Smooth muscle cell (in vitro differentiated cells): ENCODE data around the gene SLC2A3. TPM values are rescaled to one million over a fixed set of nuclear protein-coding genes. Genes with fewer than 3 reads are reported as not detected.
"Not testable (repeated sequence)": the region's sequence is repeated elsewhere in the genome, so short reads cannot be mapped to it uniquely, and the experiment has no call there.

Experiments used
- DNase-seq: peaks from one replicate; lab custom pipeline; 2025; ENCODE audit not compliant: unreplicated experiment; lab: John Stamatoyannopoulos, UW
- H2AFZ ChIP-seq: fragments of 200-600 bp; sonication (generic); 2 replicates; pipeline ENCODE4 v1.6.0; 2016; ENCODE audit warnings: antibody characterized with exemption, low read depth, mild to moderate bottlenecking
- H3F3A ChIP-seq: fragments of 200-600 bp; sonication (generic); 2 replicates; pipeline ENCODE4 v1.6.0; 2017; ENCODE audit warnings: antibody characterized with exemption, low read depth
- H3K27ac ChIP-seq: fragments of 200-600 bp; sonication (generic); 2 replicates; pipeline ENCODE4 v1.5.1; 2016; ENCODE audit warnings: low read depth, mild to moderate bottlenecking
- H3K27me3 ChIP-seq: fragments of 200-600 bp; sonication (generic); 2 replicates; pipeline ENCODE4 v1.6.1; 2016; ENCODE audit warnings: low read depth, mild to moderate bottlenecking
- H3K36me3 ChIP-seq: fragments of 200-600 bp; sonication (generic); 2 replicates; pipeline ENCODE4 v1.5.1; 2016; ENCODE audit warnings: low read depth
- H3K4me1 ChIP-seq: fragments of 200-600 bp; sonication (generic); 2 replicates; pipeline ENCODE4 v1.5.1; 2016; ENCODE audit warnings: low read depth
- H3K4me2 ChIP-seq: fragments of 200-600 bp; sonication (generic); 2 replicates; pipeline ENCODE4 v1.6.0; 2016; ENCODE audit warnings: mild to moderate bottlenecking
- H3K4me3 ChIP-seq: fragments of 200-600 bp; sonication (generic); 2 replicates; pipeline ENCODE4 v1.5.1; 2016; ENCODE audit warnings: mild to moderate bottlenecking
- H3K79me2 ChIP-seq: fragments of 200-600 bp; sonication (generic); 2 replicates; pipeline ENCODE4 v1.6.0; 2016; ENCODE audit warnings: low read depth, mild to moderate bottlenecking
- H3K9ac ChIP-seq: fragments of 200-600 bp; sonication (generic); 2 replicates; pipeline ENCODE4 v1.6.0; 2016; ENCODE audit warnings: low read depth
- H3K9me3 ChIP-seq: fragments of 200-600 bp; sonication (generic); replicated peaks from 2 replicates; pipeline ENCODE4 v1.5.1; 2016; ENCODE audit warnings: low read depth
- H4K20me1 ChIP-seq: fragments of 200-600 bp; sonication (generic); 2 replicates; pipeline ENCODE4 v1.6.0; 2016; ENCODE audit warnings: low read depth
- WGBS: methylation state at CpG from one replicate; pipeline ENCODE4 v1.1.7; 2016; ENCODE audit warnings: low lambda C conversion rate; 5-methylcytosine and 5-hydroxymethylcytosine counted together
- polyA plus RNA-seq: library from polyadenylated mRNA; unstranded; fragments of >200 nt; fragmentation: Nextera tagmentation; extraction: Ambion mirVana; gene quantifications from 2 replicates; pipeline ENCODE4 v1.2.1, GENCODE V29; 2016
- total RNA-seq: library from RNA; depleted of rRNA; stranded (reverse); fragments of >200 nt; gene quantifications from 2 replicates; pipeline ENCODE4 v1.2.3, GENCODE V29; 2014
- TF ChIP-seq, protein P1 (sequence below): fragments of 200-600 bp; sonication (generic); IDR thresholded peaks from 2 replicates; pipeline ENCODE4 v1.5.1; 2017; ENCODE audit warnings: borderline replicate concordance, mild to moderate bottlenecking, antibody characterized with exemption; ENCODE audit not compliant: insufficient read depth, poor library complexity, severe bottlenecking

Gene SLC2A3
- total and polyA plus RNA-seq, 2 experiments from 2014 or later, result 211 to 938 TPM

DNA sequence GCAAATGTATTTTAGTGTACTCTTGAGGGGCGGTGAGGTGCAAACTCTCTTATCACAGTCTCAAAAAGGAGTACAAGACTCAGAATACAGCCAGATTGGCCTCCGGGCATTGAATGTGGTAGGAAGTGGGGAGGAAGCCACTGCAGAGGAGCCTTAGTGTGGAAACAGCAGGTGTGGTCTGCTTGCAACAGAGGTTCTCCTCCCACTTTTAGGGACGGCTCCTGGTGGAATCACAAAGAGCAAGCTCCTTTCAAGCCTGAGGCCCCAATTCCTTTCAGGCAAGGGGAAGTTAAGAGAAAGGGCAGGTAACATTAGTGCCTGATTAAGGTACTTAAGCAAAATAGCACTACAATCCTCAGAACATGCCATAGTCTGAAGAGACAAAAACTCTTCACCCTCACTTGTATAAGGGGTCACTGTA lies 23.7 kb upstream of the SLC2A3 start:
- 37% methylated on average over 3 of the region's 3 CpGs for WGBS
- TF ChIP-seq, protein P1, sequence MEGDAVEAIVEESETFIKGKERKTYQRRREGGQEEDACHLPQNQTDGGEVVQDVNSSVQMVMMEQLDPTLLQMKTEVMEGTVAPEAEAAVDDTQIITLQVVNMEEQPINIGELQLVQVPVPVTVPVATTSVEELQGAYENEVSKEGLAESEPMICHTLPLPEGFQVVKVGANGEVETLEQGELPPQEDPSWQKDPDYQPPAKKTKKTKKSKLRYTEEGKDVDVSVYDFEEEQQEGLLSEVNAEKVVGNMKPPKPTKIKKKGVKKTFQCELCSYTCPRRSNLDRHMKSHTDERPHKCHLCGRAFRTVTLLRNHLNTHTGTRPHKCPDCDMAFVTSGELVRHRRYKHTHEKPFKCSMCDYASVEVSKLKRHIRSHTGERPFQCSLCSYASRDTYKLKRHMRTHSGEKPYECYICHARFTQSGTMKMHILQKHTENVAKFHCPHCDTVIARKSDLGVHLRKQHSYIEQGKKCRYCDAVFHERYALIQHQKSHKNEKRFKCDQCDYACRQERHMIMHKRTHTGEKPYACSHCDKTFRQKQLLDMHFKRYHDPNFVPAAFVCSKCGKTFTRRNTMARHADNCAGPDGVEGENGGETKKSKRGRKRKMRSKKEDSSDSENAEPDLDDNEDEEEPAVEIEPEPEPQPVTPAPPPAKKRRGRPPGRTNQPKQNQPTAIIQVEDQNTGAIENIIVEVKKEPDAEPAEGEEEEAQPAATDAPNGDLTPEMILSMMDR, result no peak
- H3F3A ChIP-seq, result peaks cover 15% of the 10 kb centered on the region
- H3K9me3 ChIP-seq, result no peaks in the 10 kb centered on the region
- H3K27me3 ChIP-seq, result no peaks in the 10 kb centered on the region
- H2AFZ ChIP-seq, result peak overlapping the region; percentile 4
- no peak for DNase-seq
- H3K4me3 ChIP-seq, result peak overlapping the region; percentile 47
- no peaks in the 10 kb centered on the region for H3K79me2 ChIP-seq
- no peaks in the 10 kb centered on the region for H3K36me3 ChIP-seq
- peak overlapping the region; percentile 75 for H3K4me2 ChIP-seq
- H3K27ac ChIP-seq, result peak overlapping the region; percentile 95
- H3K9ac ChIP-seq, result peak overlapping the region; percentile 67
- H3K4me1 ChIP-seq, result peaks cover 24% of the 10 kb centered on the region
- H4K20me1 ChIP-seq, result no peaks in the 10 kb centered on the region

DNA sequence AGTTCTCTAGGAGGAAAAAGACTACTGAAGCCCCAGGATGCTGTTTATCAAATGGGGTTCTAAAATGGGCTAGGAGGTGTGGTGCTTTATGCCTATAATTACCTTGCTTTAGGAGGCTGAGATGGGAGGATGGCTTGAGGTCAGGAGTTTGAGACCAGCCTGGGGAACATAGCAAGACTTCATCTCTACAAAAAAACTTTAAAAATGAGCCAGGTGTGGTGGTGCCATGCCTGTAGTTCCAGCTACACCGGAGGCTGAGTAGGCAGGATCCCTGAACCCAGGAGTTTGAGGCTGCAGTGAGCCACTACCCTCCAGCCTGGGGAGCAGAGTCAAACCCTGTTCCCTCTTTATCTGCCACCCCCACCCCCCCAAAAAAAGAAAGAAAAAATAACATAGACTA lies 23.3 kb upstream of the SLC2A3 start:
- H3K4me2 ChIP-seq, result peak overlapping the region; percentile 75
- H4K20me1 ChIP-seq, result no peaks in the 10 kb centered on the region
- no peak overlapping the region for H2AFZ ChIP-seq
- no peak overlapping the region for H3K4me3 ChIP-seq
- H3K9me3 ChIP-seq, result no peaks in the 10 kb centered on the region
- peaks cover 15% of the 10 kb centered on the region for H3F3A ChIP-seq
- H3K27me3 ChIP-seq, result no peaks in the 10 kb centered on the region
- no peaks in the 10 kb centered on the region for H3K79me2 ChIP-seq
- no peaks in the 10 kb centered on the region for H3K36me3 ChIP-seq
- H3K27ac ChIP-seq, result peak overlapping the region; percentile 95
- no peak for DNase-seq
- WGBS, result 40% methylated on average over 1 of the region's 1 CpG
- peaks cover 24% of the 10 kb centered on the region for H3K4me1 ChIP-seq
- peak overlapping the region; percentile 67 for H3K9ac ChIP-seq
- TF ChIP-seq, protein P1, result no peak

DNA sequence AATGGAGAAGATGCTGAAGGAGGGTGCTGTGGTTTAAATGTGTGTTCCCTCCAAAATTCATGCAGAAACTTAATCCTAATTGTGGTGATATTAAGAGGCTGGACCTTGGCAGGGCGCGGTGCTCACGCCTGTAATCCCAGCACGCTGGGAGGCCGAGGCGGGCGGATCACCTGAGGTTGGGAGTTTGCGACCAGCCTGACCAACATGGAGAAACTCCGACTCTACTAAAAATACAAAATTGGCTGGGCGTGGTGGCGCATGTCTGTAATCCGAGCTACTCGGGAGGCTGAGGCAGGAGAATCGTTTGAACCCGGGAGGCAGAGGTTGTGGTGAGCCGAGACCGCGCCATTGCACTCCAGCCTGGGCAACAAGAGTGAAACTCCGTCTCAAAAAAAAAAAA lies 18.9 kb upstream of the SLC2A3 start:
- not testable (repeated sequence) for H2AFZ ChIP-seq, H4K20me1 ChIP-seq, H3K9ac ChIP-seq, H3K4me2 ChIP-seq, H3K27ac ChIP-seq, DNase-seq, H3K9me3 ChIP-seq, H3K36me3 ChIP-seq, H3K79me2 ChIP-seq, H3K27me3 ChIP-seq, H3K4me3 ChIP-seq
- H3K4me1 ChIP-seq, result peaks cover 11% of the 10 kb centered on the region
- 96% methylated on average over 19 of the region's 19 CpGs for WGBS
- peaks cover 11% of the 10 kb centered on the region for H3F3A ChIP-seq

DNA sequence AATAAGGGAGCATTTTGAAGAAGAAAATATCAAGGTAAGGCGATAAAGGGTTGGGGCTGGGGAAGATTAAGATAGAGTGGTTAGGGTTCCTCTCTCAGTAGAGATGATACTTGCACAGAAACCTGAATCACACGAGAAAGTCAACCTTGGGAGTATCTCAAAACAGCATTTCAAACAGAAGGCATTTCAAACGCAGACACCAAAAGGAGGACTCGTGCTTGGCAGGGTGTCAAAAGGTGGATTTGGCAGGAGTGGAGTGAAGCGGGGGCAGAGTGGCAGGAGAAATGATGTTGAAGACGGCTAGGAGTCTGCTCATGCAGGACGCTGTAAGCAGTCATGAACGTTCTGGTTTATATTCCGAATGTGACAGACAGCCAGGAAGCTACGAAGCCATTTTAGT lies 18.4 kb upstream of the SLC2A3 start:
- H3K36me3 ChIP-seq, H2AFZ ChIP-seq, H3K79me2 ChIP-seq, H3F3A ChIP-seq, H3K9ac ChIP-seq, H3K27me3 ChIP-seq, DNase-seq, H3K9me3 ChIP-seq, H3K4me1 ChIP-seq, H3K27ac ChIP-seq, H3K4me2 ChIP-seq, H3K4me3 ChIP-seq, H4K20me1 ChIP-seq: not testable (repeated sequence)
- 73% methylated on average over 8 of the region's 10 CpGs for WGBS

DNA sequence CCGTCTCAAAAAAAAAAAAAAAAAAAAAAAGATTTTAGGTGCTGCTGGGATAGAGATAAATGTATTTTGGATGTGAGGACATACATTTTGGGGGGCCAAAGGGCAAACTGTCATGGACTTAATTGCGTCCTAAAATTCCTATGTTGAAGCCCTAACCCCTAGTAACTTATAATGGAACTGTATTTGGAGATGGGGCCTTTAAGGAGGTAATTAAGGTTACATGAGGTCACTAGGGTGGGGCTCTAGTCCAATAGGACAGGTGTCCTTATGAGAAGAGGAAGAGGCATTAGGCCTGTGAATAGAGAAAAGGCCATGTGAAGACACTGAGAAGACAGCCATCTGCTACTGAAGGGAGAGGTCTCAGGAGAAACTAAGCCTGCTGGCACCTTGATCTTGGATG lies 17.9 kb upstream of the SLC2A3 start:
- H4K20me1 ChIP-seq, H3F3A ChIP-seq, H3K4me2 ChIP-seq, H3K9ac ChIP-seq, H3K4me1 ChIP-seq, H3K36me3 ChIP-seq, H3K27ac ChIP-seq, H3K4me3 ChIP-seq, H3K9me3 ChIP-seq, DNase-seq, H3K79me2 ChIP-seq, H2AFZ ChIP-seq, H3K27me3 ChIP-seq: not testable (repeated sequence)
- 100% methylated on average over 2 of the region's 2 CpGs for WGBS
